Brain microvascular endothelial cell (primary cell): ENCODE data around the gene INO80.
A peak's percentile ranks its signal among the peaks of the same experiment; 100 is the strongest.

Experiments used
- DNase-seq: peaks from one replicate; pipeline ENCODE4 v3.0.0-alpha.2; 2020
- H3K27ac ChIP-seq: fragments of 250-450 bp; sonication (Bioruptor Pico); 2 replicates; pipeline ENCODE4 v1.5.1; 2020; ENCODE audit warnings: mild to moderate bottlenecking, moderate library complexity
- H3K27me3 ChIP-seq: fragments of 250-450 bp; sonication (Bioruptor Pico); replicated peaks from 2 replicates; pipeline ENCODE4 v1.5.1; 2020; ENCODE audit warnings: mild to moderate bottlenecking
- H3K36me3 ChIP-seq: fragments of 250-450 bp; sonication (Bioruptor Pico); replicated peaks from 2 replicates; pipeline ENCODE4 v1.5.1; 2020; ENCODE audit warnings: mild to moderate bottlenecking
- H3K4me3 ChIP-seq: 2 replicates; pipeline ENCODE4 v1.5.1; 2011; ENCODE audit warnings: low read depth, mild to moderate bottlenecking, control low read depth, low read length, moderate library complexity
- in situ Hi-C: cut with HindIII; loops from 2 replicates; pipeline ENCODE4 v1.10.0; 2017; ENCODE audit warnings: low sequenced_read_pairs, low pct_ligation_motif_present
- TF ChIP-seq, protein P1 (sequence below): IDR thresholded peaks from 2 replicates; pipeline ENCODE4 v1.5.1; 2011; ENCODE audit warnings: low read depth, mild to moderate bottlenecking, moderate library complexity, low read length, control low read depth, inconsistent platforms; ENCODE audit errors: missing control alignments

Gene INO80

DNA sequence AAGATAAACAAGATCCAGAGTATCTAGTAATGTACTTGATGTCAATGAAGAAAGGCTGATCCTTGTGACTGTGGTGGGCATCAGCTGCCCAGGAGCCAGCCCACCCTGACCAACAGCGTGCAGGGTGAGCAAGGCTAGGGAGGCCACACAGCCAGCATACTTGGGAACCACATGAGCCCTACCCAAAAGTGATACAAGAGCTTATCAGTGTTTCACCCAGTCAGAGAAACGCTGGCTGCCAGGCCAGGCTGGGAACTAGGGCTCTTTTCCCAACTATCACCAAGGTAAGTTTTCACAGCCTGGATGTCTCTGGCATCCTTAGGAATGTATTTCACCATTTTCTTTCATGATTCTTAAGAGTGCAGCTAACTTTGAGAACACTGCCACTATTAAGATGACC is 137.9 kb downstream of the INO80 start:
- Histone ChIP-seq H3K36me3 (peaks cover 66% of the 10 kb centered on the region), H3K4me3 (no peak overlapping the region), H3K27ac (no peak overlapping the region), H3K27me3 (no peaks in the 10 kb centered on the region)
- in situ Hi-C loops = no loop called here
- TF ChIP-seq, protein P1, sequence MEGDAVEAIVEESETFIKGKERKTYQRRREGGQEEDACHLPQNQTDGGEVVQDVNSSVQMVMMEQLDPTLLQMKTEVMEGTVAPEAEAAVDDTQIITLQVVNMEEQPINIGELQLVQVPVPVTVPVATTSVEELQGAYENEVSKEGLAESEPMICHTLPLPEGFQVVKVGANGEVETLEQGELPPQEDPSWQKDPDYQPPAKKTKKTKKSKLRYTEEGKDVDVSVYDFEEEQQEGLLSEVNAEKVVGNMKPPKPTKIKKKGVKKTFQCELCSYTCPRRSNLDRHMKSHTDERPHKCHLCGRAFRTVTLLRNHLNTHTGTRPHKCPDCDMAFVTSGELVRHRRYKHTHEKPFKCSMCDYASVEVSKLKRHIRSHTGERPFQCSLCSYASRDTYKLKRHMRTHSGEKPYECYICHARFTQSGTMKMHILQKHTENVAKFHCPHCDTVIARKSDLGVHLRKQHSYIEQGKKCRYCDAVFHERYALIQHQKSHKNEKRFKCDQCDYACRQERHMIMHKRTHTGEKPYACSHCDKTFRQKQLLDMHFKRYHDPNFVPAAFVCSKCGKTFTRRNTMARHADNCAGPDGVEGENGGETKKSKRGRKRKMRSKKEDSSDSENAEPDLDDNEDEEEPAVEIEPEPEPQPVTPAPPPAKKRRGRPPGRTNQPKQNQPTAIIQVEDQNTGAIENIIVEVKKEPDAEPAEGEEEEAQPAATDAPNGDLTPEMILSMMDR = no peak
- DNase-seq = no peak

DNA sequence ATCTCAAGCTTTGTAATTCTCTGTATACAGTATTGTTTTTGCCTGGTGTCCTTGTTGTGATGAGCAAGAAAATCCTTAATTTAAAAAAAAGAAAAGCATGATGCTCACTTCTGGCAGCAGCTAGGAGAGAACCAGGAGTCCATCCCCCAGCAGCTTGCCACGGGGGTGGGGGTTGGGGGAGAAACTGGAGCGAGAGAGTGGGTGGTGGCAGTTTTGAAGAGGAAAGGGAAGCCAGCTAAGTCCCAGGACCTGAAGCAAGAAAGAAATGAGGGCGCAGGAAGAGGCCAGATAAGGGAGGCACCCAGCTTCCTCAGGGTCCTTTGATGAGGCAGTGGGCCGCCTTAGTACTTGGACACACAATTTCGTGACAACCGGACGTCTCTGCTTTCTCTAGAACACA is 139.3 kb downstream of the INO80 start:
- DNase-seq = no peak
- no peak overlapping the region for H3K27ac ChIP-seq
- H3K27me3 ChIP-seq = no peaks in the 10 kb centered on the region
- TF ChIP-seq, protein P1 = no peak
- no peak overlapping the region for H3K4me3 ChIP-seq
- in situ Hi-C loops = no loop called here
- H3K36me3 ChIP-seq = peaks cover 53% of the 10 kb centered on the region

DNA sequence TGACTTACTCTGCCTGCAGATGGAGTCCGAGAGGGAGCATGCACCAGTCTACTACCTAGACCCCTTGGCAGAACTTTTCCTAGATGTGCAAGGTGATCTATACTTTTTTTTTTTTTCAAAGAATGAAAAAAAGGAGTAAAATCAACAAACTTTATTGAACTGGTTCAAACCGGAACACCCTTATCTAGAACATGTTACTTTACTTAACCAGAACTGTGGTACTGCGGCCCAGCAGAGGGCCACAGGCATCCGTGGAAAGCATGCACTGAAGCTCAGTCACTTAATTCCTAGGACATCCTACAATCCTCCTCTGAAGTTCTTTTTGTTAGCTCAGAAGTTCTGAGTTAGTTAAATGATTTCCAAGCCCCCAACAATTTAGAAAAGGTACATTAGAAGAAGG is 141.2 kb downstream of the INO80 start:
- TF ChIP-seq, protein P1 = peak; percentile 17
- in situ Hi-C loops = no loop called here

DNA sequence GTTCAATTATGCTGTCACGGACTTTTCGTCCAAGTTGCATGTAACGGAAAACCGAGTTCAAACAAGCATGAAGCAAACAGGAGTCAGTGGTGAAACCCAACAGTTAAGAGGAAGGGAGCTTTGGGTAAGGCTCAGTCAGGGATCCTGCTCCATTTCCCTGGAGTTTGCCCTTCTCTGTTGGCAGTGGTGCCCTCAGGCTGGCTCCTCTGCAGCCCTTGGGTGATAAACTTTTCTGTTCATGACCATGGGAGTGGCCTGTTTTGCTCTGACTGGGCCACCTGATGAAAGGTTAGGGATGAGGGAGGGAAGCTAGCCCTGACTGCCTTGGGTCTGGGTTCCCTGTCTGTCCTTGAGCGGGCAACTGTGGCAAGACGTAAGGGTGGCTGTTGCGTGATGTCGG is 146.7 kb downstream of the INO80 start:
- H3K4me3 ChIP-seq = no peak overlapping the region
- no peaks in the 10 kb centered on the region for H3K36me3 ChIP-seq
- no peak overlapping the region for H3K27ac ChIP-seq
- TF ChIP-seq, protein P1 = no peak
- no peak for DNase-seq
- H3K27me3 ChIP-seq = no peaks in the 10 kb centered on the region
- in situ Hi-C loops = no loop called here

More for the DNA sequence above, 141.2 kb downstream of the INO80 start:
- no peak overlapping the region for H3K27ac ChIP-seq
- H3K27me3 ChIP-seq = no peaks in the 10 kb centered on the region
- DNase-seq = no peak
- H3K36me3 ChIP-seq = peaks cover 35% of the 10 kb centered on the region
- H3K4me3 ChIP-seq = no peak overlapping the region

DNA sequence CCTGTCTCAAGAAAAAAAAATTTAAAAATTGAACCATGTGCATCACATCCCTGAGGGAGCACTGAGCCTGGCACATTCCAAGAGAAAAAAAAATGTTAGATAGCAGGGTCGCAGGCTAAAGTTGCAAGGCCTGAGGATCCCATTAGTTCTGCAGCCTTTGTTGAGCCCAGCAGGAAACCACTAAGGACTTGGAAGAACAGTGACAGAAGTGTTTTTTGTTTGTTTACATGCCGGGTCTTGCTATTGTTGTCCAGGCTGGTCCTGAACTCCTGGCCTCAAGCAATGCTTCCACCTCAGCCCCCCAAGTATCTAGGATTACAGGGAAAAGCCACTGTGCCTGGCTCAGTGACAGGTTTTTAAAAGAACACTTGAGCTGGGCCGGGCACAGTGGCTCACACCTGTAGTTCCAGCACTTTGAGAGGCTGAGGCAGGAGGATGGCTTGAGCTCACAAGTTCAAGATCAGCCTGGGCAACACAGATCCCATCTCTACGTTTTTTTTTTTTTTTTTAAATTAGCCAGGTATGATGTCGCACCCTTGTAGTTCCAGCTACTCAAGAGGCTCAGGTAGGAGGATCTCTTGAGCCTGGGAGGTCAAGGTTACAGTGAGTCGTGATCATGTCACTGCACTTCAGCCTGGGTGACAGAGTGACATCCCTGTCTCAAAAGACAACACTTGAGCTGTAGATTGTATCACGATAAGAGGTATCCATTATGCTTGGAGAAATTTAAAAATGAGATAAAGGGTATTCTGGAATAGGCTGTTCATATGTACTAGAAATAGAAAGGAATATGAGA is 147.6 kb downstream of the INO80 start:
- TF ChIP-seq, protein P1 = no peak
- no peaks in the 10 kb centered on the region for H3K27me3 ChIP-seq
- H3K4me3 ChIP-seq = no peak overlapping the region
- no peak for DNase-seq
- in situ Hi-C loops = no loop called here
- no peak overlapping the region for H3K27ac ChIP-seq
- H3K36me3 ChIP-seq = no peaks in the 10 kb centered on the region

DNA sequence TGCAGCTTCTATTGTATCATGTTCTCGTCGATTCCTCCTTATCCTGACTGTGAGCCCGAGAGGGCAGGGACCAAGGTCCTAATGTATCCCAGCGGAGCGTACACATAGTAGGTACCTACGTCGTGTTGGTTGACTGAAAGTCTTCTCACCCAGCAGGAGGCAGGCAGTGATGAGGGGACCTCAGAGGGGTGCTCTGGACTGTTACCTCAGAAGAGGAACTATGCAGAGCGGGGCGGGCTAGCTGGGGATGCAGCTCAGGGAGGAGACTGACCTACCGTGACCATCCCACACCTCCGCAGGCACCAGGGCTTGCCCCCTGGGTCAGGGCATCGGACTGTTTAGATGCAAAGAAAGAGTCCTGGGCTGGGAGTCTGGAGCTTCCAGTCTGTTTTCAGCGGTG is 151.4 kb downstream of the INO80 start:
- Histone ChIP-seq H3K27ac (no peak overlapping the region), H3K27me3 (no peaks in the 10 kb centered on the region), H3K36me3 (no peaks in the 10 kb centered on the region), H3K4me3 (no peak overlapping the region)
- no peak for DNase-seq
- TF ChIP-seq, protein P1 = no peak
- in situ Hi-C loops = no loop called here
